ENCODE results near the gene SLC7A5.

DNA sequence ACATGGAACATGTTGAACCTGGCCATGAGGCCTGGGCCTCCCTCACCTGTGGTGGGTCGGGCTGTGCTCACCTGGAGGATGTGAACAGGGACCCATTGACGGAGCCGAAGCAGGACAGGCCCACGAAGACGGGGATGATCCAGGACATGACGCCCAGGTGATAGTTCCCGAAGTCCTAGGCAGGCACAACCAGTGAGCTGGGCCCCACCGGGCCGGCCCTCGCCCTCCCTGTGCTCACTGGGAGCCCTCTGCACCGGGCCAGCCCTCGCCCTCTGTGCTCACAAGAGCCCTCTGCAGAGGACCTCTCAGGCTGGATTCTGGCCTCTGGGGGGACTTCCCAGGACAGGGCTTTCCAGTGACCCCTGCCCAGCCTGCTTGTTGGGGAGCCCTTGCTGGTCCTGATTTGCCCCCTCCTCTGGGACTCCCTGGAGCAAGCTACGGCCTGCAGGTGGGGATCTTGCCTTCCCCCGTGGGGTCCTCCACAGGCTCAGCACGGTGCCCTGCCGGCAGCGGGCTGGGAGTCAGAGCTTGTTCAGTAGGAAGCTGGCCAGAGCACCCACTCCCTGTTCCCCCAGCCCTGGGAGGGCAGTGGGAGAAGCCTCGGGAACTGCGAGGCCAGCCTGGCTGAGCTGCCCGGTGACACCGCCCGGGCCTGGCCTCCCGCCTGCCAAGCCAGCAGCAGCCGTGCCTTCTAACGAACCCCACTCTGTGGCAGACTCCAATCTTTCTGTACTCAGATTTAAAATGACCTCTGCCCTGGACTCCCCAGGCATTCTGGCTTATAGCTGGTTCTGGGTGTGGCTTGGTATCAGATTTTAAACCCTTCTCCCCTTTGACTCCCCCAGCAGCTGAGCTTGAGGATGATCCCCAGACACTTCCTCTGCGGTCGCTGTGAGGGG is 30.4 kb downstream of the SLC7A5 start:
- TF ChIP-seq, protein P1, sequence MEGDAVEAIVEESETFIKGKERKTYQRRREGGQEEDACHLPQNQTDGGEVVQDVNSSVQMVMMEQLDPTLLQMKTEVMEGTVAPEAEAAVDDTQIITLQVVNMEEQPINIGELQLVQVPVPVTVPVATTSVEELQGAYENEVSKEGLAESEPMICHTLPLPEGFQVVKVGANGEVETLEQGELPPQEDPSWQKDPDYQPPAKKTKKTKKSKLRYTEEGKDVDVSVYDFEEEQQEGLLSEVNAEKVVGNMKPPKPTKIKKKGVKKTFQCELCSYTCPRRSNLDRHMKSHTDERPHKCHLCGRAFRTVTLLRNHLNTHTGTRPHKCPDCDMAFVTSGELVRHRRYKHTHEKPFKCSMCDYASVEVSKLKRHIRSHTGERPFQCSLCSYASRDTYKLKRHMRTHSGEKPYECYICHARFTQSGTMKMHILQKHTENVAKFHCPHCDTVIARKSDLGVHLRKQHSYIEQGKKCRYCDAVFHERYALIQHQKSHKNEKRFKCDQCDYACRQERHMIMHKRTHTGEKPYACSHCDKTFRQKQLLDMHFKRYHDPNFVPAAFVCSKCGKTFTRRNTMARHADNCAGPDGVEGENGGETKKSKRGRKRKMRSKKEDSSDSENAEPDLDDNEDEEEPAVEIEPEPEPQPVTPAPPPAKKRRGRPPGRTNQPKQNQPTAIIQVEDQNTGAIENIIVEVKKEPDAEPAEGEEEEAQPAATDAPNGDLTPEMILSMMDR (IDR thresholded peaks at IDR 0.05; ENCODE audit: extremely low read depth in 1 of 2, insufficient read depth in 1 of 2, low read depth in 1 of 2, low read length in 2 of 2) = no peak
- TF ChIP-seq POLR2A (IDR thresholded peaks at IDR 0.05; ENCODE audit: low read depth, low read length) (no peak), EZH2 (IDR thresholded peaks at IDR 0.05; ENCODE audit: borderline replicate concordance, low read depth, low read length, severe bottlenecking) (no peak), POLR2AphosphoS5 (IDR thresholded peaks at IDR 0.05; ENCODE audit: insufficient read depth, low read depth, low read length) (no peak), MYC (IDR thresholded peaks at IDR 0.05; ENCODE audit: low read depth, low read length) (no peak), JUN (IDR thresholded peaks at IDR 0.05; ENCODE audit: borderline replicate concordance, insufficient read depth, insufficient read length, low read depth) (no peak)
- TF ChIP-seq, protein P2, sequence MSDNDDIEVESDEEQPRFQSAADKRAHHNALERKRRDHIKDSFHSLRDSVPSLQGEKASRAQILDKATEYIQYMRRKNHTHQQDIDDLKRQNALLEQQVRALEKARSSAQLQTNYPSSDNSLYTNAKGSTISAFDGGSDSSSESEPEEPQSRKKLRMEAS (IDR thresholded peaks at IDR 0.05; ENCODE audit: insufficient read depth, insufficient read length) = no peak
